CD4-positive, CD25-positive, alpha-beta regulatory T cell (primary cell): Measurements from ENCODE around the gene SLC25A21. TPM values are rescaled to one million over a fixed set of nuclear protein-coding genes. Genes with fewer than 3 reads are reported as not detected.

Experiments
- ATAC-seq, 2 donors: fragments of 150-1000 bp; cut with Tn5 transposase; one replicate each; pipeline ENCODE4 v1.10.0; 2021; ENCODE audit warnings: low read depth in 2 of 2, moderate number of reproducible peaks in 2 of 2, moderate library complexity in 1 of 2
- DNase-seq, 3 donors: peaks; one replicate each; pipeline versions ENCODE4 v3.0.0 to v3.0.0-alpha.2; 2012 to 2022; ENCODE audit warnings: mixed read lengths in 1 of 3
- H3K27ac ChIP-seq: one replicate; pipeline ENCODE4 v1.7.0; 2013; ENCODE audit warnings: mild to moderate bottlenecking, low read length; ENCODE audit not compliant: insufficient read depth, poor library complexity, severe bottlenecking
- H3K27me3 ChIP-seq: one replicate; pipeline ENCODE4 v1.7.0; 2013; ENCODE audit warnings: low read length; ENCODE audit not compliant: control insufficient read depth, insufficient read depth
- H3K36me3 ChIP-seq: one replicate; pipeline ENCODE4 v1.7.0; 2013; ENCODE audit warnings: mild to moderate bottlenecking, low read length, moderate library complexity; ENCODE audit not compliant: control insufficient read depth, insufficient read depth
- H3K4me1 ChIP-seq: 2 replicates; pipeline ENCODE4 v1.7.0; 2013; ENCODE audit warnings: mild to moderate bottlenecking, low read length; ENCODE audit not compliant: insufficient read depth, control insufficient read depth, poor library complexity, severe bottlenecking
- H3K4me3 ChIP-seq: one replicate; pipeline ENCODE4 v1.7.0; 2013; ENCODE audit warnings: low read depth, mild to moderate bottlenecking, low read length, moderate library complexity
- H3K9me3 ChIP-seq, 2 experiments: 1 replicate in 1 of 2; 2 replicates in 1 of 2; pipeline ENCODE4 v1.7.0; 2013; ENCODE audit warnings: low read length in 2 of 2, mild to moderate bottlenecking in 1 of 2, moderate library complexity in 1 of 2; ENCODE audit not compliant: control insufficient read depth in 2 of 2
- H3K27ac Mint-ChIP-seq, 3 donors: one replicate each; pipeline ENCODE4 v1.8.0; 2020 to 2022; ENCODE audit warnings: mild to moderate bottlenecking in 3 of 3, mixed read lengths in 3 of 3, moderate library complexity in 2 of 3
- H3K27me3 Mint-ChIP-seq: one replicate; pipeline ENCODE4 v1.8.0; 2022; ENCODE audit warnings: mild to moderate bottlenecking, mixed read lengths
- H3K36me3 Mint-ChIP-seq: one replicate; pipeline ENCODE4 v1.8.0; 2020; ENCODE audit warnings: mixed read lengths
- H3K4me1 Mint-ChIP-seq, 4 donors: one replicate each; pipeline ENCODE4 v1.8.0; 2020 to 2022; ENCODE audit warnings: mixed read lengths in 4 of 4, mild to moderate bottlenecking in 1 of 4
- H3K4me3 Mint-ChIP-seq, 4 donors: one replicate each; pipeline ENCODE4 v1.8.0; 2020 to 2022; ENCODE audit warnings: mild to moderate bottlenecking in 4 of 4, mixed read lengths in 4 of 4, moderate library complexity in 3 of 4
- H3K9me3 Mint-ChIP-seq, 7 donors: one replicate each; pipeline ENCODE4 v1.8.0; 2020 to 2022; ENCODE audit warnings: mixed read lengths in 7 of 7, mild to moderate bottlenecking in 3 of 7, moderate library complexity in 2 of 7
- polyA plus RNA-seq, 4 donors: library from polyadenylated mRNA; unstranded; fragments of 300-500 nt; fragmentation: Illumina TruSeq; gene quantifications; one replicate each; pipeline ENCODE4 v1.2.3, GENCODE V29; 2021
- total RNA-seq: library from RNA; stranded (reverse); gene quantifications from one replicate; pipeline ENCODE4 v1.2.3, GENCODE V29; 2022

The SLC25A21 gene
- total and polyA plus RNA-seq, 5 donors from 2014 or later = not detected

- no peak for ATAC-seq
- H3K36me3 Mint-ChIP-seq = no peaks in the 10 kb centered on the region
- H3K27me3 Mint-ChIP-seq = no peaks in the 10 kb centered on the region
These were observed 416.6 kb downstream of the SLC25A21 start for GRCh38 chr14:36755756-36756155.

GRCh38 chr14:36751920-36752319 lies 420.5 kb downstream of the SLC25A21 start:
- Mint-ChIP-seq H3K4me1 (no peaks in the 10 kb centered on the region), H3K27me3 (peaks cover 8% of the 10 kb centered on the region), H3K27ac (no peak overlapping the region), H3K36me3 (no peaks in the 10 kb centered on the region), H3K4me3 (no peak overlapping the region), H3K9me3 (peaks cover 4 to 10% (median 7%) of the 10 kb centered on the region in 7 donors)
- Histone ChIP-seq H3K36me3 (no peaks in the 10 kb centered on the region), H3K9me3 (no peaks in the 10 kb centered on the region), H3K27me3 (no peaks in the 10 kb centered on the region), H3K27ac (no peak overlapping the region), H3K4me3 (no peak overlapping the region), H3K4me1 (no peaks in the 10 kb centered on the region)
- DNase-seq (no peak), ATAC-seq (no peak)

More at GRCh38 chr14:36755756-36756155, 416.6 kb downstream of the SLC25A21 start:
- Mint-ChIP-seq H3K4me1 (no peaks in the 10 kb centered on the region), H3K4me3 (no peak overlapping the region), H3K9me3 (peaks cover 0 to 8% (median 7%) of the 10 kb centered on the region in 7 donors), H3K27ac (peak overlapping the region in 1 of 3 donors; percentile 66)
- DNase-seq = no peak
- H3K9me3 ChIP-seq = no peaks in the 10 kb centered on the region
- H3K4me1 ChIP-seq = no peaks in the 10 kb centered on the region
- no peaks in the 10 kb centered on the region for H3K36me3 ChIP-seq
- H3K27me3 ChIP-seq = no peaks in the 10 kb centered on the region
- no peak overlapping the region for H3K4me3 ChIP-seq
- H3K27ac ChIP-seq = no peak overlapping the region

- H3K27me3 Mint-ChIP-seq = peaks cover 8% of the 10 kb centered on the region
These were observed 421.3 kb downstream of the SLC25A21 start for GRCh38 chr14:36751106-36751505.

GRCh38 chr14:36750244-36750643 lies 422.2 kb downstream of the SLC25A21 start:
- no peaks in the 10 kb centered on the region for H3K4me1 Mint-ChIP-seq
- H3K9me3 Mint-ChIP-seq = peaks cover 4 to 19% (median 10%) of the 10 kb centered on the region in 7 donors
- no peaks in the 10 kb centered on the region for H3K4me1 ChIP-seq
- H3K27ac Mint-ChIP-seq = no peak overlapping the region
- no peak overlapping the region for H3K27ac ChIP-seq
- peaks cover 8% of the 10 kb centered on the region for H3K27me3 Mint-ChIP-seq
- ATAC-seq (no peak), DNase-seq (no peak)
- H3K36me3 Mint-ChIP-seq = no peaks in the 10 kb centered on the region
- H3K9me3 ChIP-seq = no peaks in the 10 kb centered on the region
- no peaks in the 10 kb centered on the region for H3K36me3 ChIP-seq
- H3K27me3 ChIP-seq = no peaks in the 10 kb centered on the region
- no peak overlapping the region for H3K4me3 Mint-ChIP-seq
- no peak overlapping the region for H3K4me3 ChIP-seq

More at GRCh38 chr14:36751106-36751505, 421.3 kb downstream of the SLC25A21 start:
- no peak overlapping the region for H3K4me3 ChIP-seq
- H3K9me3 ChIP-seq = no peaks in the 10 kb centered on the region
- no peaks in the 10 kb centered on the region for H3K4me1 ChIP-seq
- H3K36me3 Mint-ChIP-seq = no peaks in the 10 kb centered on the region
- peaks cover 4 to 13% (median 10%) of the 10 kb centered on the region in 7 donors for H3K9me3 Mint-ChIP-seq
- no peak overlapping the region for H3K4me3 Mint-ChIP-seq
- ATAC-seq (no peak), DNase-seq (no peak)
- no peaks in the 10 kb centered on the region for H3K4me1 Mint-ChIP-seq
- no peaks in the 10 kb centered on the region for H3K27me3 ChIP-seq
- no peak overlapping the region for H3K27ac Mint-ChIP-seq
- no peaks in the 10 kb centered on the region for H3K36me3 ChIP-seq
- no peak overlapping the region for H3K27ac ChIP-seq

- DNase-seq (no peak), ATAC-seq (no peak)
- Mint-ChIP-seq H3K27me3 (peaks cover 8% of the 10 kb centered on the region), H3K4me3 (no peak overlapping the region), H3K27ac (no peak overlapping the region), H3K9me3 (peaks cover 4 to 22% (median 7%) of the 10 kb centered on the region in 7 donors), H3K4me1 (no peaks in the 10 kb centered on the region), H3K36me3 (no peaks in the 10 kb centered on the region)
- no peaks in the 10 kb centered on the region for H3K27me3 ChIP-seq
- H3K4me3 ChIP-seq = no peak overlapping the region
- no peaks in the 10 kb centered on the region for H3K9me3 ChIP-seq
- H3K4me1 ChIP-seq = no peaks in the 10 kb centered on the region
- no peak overlapping the region for H3K27ac ChIP-seq
- H3K36me3 ChIP-seq = no peaks in the 10 kb centered on the region
These were observed 423.7 kb downstream of the SLC25A21 start for GRCh38 chr14:36748610-36749213.

GRCh38 chr14:36747411-36748184 lies 424.8 kb downstream of the SLC25A21 start:
- no peaks in the 10 kb centered on the region for H3K4me1 ChIP-seq
- H3K27ac Mint-ChIP-seq = no peak overlapping the region
- H3K36me3 Mint-ChIP-seq = no peaks in the 10 kb centered on the region
- ATAC-seq (no peak), DNase-seq (no peak)
- peaks cover 1 to 24% (median 5%) of the 10 kb centered on the region in 7 donors for H3K9me3 Mint-ChIP-seq
- no peaks in the 10 kb centered on the region for H3K36me3 ChIP-seq
- no peak overlapping the region for H3K4me3 Mint-ChIP-seq
- H3K27me3 ChIP-seq = no peaks in the 10 kb centered on the region
- H3K27me3 Mint-ChIP-seq = peaks cover 8% of the 10 kb centered on the region
- no peak overlapping the region for H3K4me3 ChIP-seq
- no peak overlapping the region for H3K27ac ChIP-seq
- H3K4me1 Mint-ChIP-seq = no peaks in the 10 kb centered on the region
- H3K9me3 ChIP-seq = no peaks in the 10 kb centered on the region

- no peak overlapping the region for H3K4me3 Mint-ChIP-seq
- Histone ChIP-seq H3K27me3 (no peaks in the 10 kb centered on the region), H3K4me1 (no peaks in the 10 kb centered on the region), H3K9me3 (no peaks in the 10 kb centered on the region), H3K36me3 (no peaks in the 10 kb centered on the region), H3K4me3 (no peak overlapping the region), H3K27ac (no peak overlapping the region)
- DNase-seq = no peak
- H3K9me3 Mint-ChIP-seq = peaks cover 0 to 25% (median 4%) of the 10 kb centered on the region in 7 donors
- ATAC-seq = no peak
- H3K36me3 Mint-ChIP-seq = no peaks in the 10 kb centered on the region
- no peaks in the 10 kb centered on the region for H3K4me1 Mint-ChIP-seq
- peaks cover 8% of the 10 kb centered on the region for H3K27me3 Mint-ChIP-seq
- no peak overlapping the region for H3K27ac Mint-ChIP-seq
These were observed 425.5 kb downstream of the SLC25A21 start for GRCh38 chr14:36746872-36747271.
